Mammary epithelial cell (primary cell): Measurements from ENCODE around the gene ANK2.

ENCODE experiments used
- CTCF ChIP-seq, 2 donors: IDR thresholded peaks in 1 of 2; conservative IDR thresholded peaks in 1 of 2; 2 replicates each; pipeline ENCODE4 v1.5.1; 2011 to 2012; ENCODE audit warnings: inconsistent platforms in 2 of 2, low read length in 2 of 2, mild to moderate bottlenecking in 2 of 2, control low read depth in 1 of 2, low read depth in 1 of 2; ENCODE audit not compliant: insufficient read depth in 1 of 2; ENCODE audit errors: extremely low read depth in 1 of 2
- EZH2 ChIP-seq: IDR thresholded peaks from 2 replicates; pipeline ENCODE4 v1.6.1; 2012; ENCODE audit warnings: low read length, inconsistent platforms, borderline replicate concordance

- TF ChIP-seq CTCF (conservative IDR thresholded peaks at IDR 0.05 in 1 of 2, IDR thresholded peaks at IDR 0.05 in 1 of 2; ENCODE audit: extremely low read depth in 1 of 2, insufficient read depth in 1 of 2, low read depth in 1 of 2, low read length in 2 of 2) (no peak), EZH2 (no peak)
Observed at GRCh38 chr4:113316879-113317278, 267.4 kb downstream of the ANK2 start.
